ENCODE results near the gene CSMD2. TPM values are rescaled to one million over a fixed set of nuclear protein-coding genes. Genes with fewer than 3 reads are reported as not detected.

Gene CSMD2
- total and polyA plus RNA-seq, 4 donors = 0.25 to 2.4 (median 1.7) TPM

GRCh38 chr1:34005309-34005708, 159.7 kb downstream of the CSMD2 start:
- DNase-seq = no peak
- intact Hi-C loops (cut with DNase I) = no loop called here
- no peak overlapping the region for H3K27ac ChIP-seq (ENCODE audit: low read depth in 1 of 2, low read length in 2 of 2)

GRCh38 chr1:34002810-34003209, 162.2 kb downstream of the CSMD2 start:
- no peaks in the 10 kb centered on the region for H3K9me3 ChIP-seq (ENCODE audit: control insufficient read depth, low read length)
- H3K27ac ChIP-seq (ENCODE audit: low read depth in 1 of 2, low read length in 2 of 2) = no peak overlapping the region
- intact Hi-C loops (cut with DNase I) = no loop called here
- ATAC-seq (ENCODE audit: low FRiP score) (no peak), DNase-seq (no peak)
- no peaks in the 10 kb centered on the region for H3K36me3 ChIP-seq (ENCODE audit: control insufficient read depth in 1 of 2, insufficient read depth in 2 of 2, low read length in 1 of 2)
- WGBS, 2 donors = 88 to 94% methylated on average over 2 of the region's 2 CpGs
- H3K4me3 ChIP-seq (ENCODE audit: low read length in 2 of 2) = no peak overlapping the region
- H3K4me1 ChIP-seq (ENCODE audit: control insufficient read depth in 1 of 2, insufficient read depth in 2 of 2, low read length in 2 of 2) = no peaks in the 10 kb centered on the region
- no peaks in the 10 kb centered on the region for H3K27me3 ChIP-seq (ENCODE audit: control insufficient read depth in 1 of 2, insufficient read depth in 2 of 2, low read length in 1 of 2)

More at GRCh38 chr1:34005309-34005708, 159.7 kb downstream of the CSMD2 start:
- no peak overlapping the region for H3K4me3 ChIP-seq (ENCODE audit: low read length in 2 of 2)
- no peaks in the 10 kb centered on the region for H3K27me3 ChIP-seq (ENCODE audit: control insufficient read depth in 1 of 2, insufficient read depth in 2 of 2, low read length in 1 of 2)
- no peak for ATAC-seq (ENCODE audit: low FRiP score)
- no peaks in the 10 kb centered on the region for H3K9me3 ChIP-seq (ENCODE audit: control insufficient read depth, low read length)
- no peaks in the 10 kb centered on the region for H3K36me3 ChIP-seq (ENCODE audit: control insufficient read depth in 1 of 2, insufficient read depth in 2 of 2, low read length in 1 of 2)
- 94 to 95% methylated on average over 2 of the region's 2 CpGs for WGBS, 2 donors
- no peaks in the 10 kb centered on the region for H3K4me1 ChIP-seq (ENCODE audit: control insufficient read depth in 1 of 2, insufficient read depth in 2 of 2, low read length in 2 of 2)

- DNase-seq = no peak
- H3K27me3 ChIP-seq (ENCODE audit: control insufficient read depth in 1 of 2, insufficient read depth in 2 of 2, low read length in 1 of 2) = no peaks in the 10 kb centered on the region
- H3K4me1 ChIP-seq (ENCODE audit: control insufficient read depth in 1 of 2, insufficient read depth in 2 of 2, low read length in 2 of 2) = no peaks in the 10 kb centered on the region
- no peak overlapping the region for H3K27ac ChIP-seq (ENCODE audit: low read depth in 1 of 2, low read length in 2 of 2)
- no peak for ATAC-seq (ENCODE audit: low FRiP score)
- intact Hi-C loops (cut with DNase I) = no loop called here
- no peak overlapping the region for H3K4me3 ChIP-seq (ENCODE audit: low read length in 2 of 2)
- no peaks in the 10 kb centered on the region for H3K36me3 ChIP-seq (ENCODE audit: control insufficient read depth in 1 of 2, insufficient read depth in 2 of 2, low read length in 1 of 2)
- WGBS, 2 donors = 58 to 62% methylated on average over 13 of the region's 13 CpGs
- no peaks in the 10 kb centered on the region for H3K9me3 ChIP-seq (ENCODE audit: control insufficient read depth, low read length)
These were observed 167.6 kb downstream of the CSMD2 start for GRCh38 chr1:33997127-33998036.

GRCh38 chr1:33996281-33996680, 168.7 kb downstream of the CSMD2 start:
- Histone ChIP-seq H3K9me3 (ENCODE audit: control insufficient read depth, low read length) (no peaks in the 10 kb centered on the region), H3K4me3 (ENCODE audit: low read length in 2 of 2) (no peak overlapping the region), H3K27me3 (ENCODE audit: control insufficient read depth in 1 of 2, insufficient read depth in 2 of 2, low read length in 1 of 2) (no peaks in the 10 kb centered on the region), H3K4me1 (ENCODE audit: control insufficient read depth in 1 of 2, insufficient read depth in 2 of 2, low read length in 2 of 2) (no peaks in the 10 kb centered on the region), H3K36me3 (ENCODE audit: control insufficient read depth in 1 of 2, insufficient read depth in 2 of 2, low read length in 1 of 2) (no peaks in the 10 kb centered on the region), H3K27ac (ENCODE audit: low read depth in 1 of 2, low read length in 2 of 2) (no peak overlapping the region)
- no peak for ATAC-seq (ENCODE audit: low FRiP score)
- DNase-seq = no peak
- 87 to 92% methylated on average over 5 of the region's 5 CpGs for WGBS, 2 donors
- intact Hi-C loops (cut with DNase I) = no loop called here

GRCh38 chr1:33993301-33993700, 171.7 kb downstream of the CSMD2 start:
- intact Hi-C loops (cut with DNase I) = no loop called here
- no peak overlapping the region for H3K4me3 ChIP-seq (ENCODE audit: low read length in 2 of 2)
- no peak overlapping the region for H3K27ac ChIP-seq (ENCODE audit: low read depth in 1 of 2, low read length in 2 of 2)
- no peaks in the 10 kb centered on the region for H3K36me3 ChIP-seq (ENCODE audit: control insufficient read depth in 1 of 2, insufficient read depth in 2 of 2, low read length in 1 of 2)
- H3K27me3 ChIP-seq (ENCODE audit: control insufficient read depth in 1 of 2, insufficient read depth in 2 of 2, low read length in 1 of 2) = no peaks in the 10 kb centered on the region
- no peaks in the 10 kb centered on the region for H3K9me3 ChIP-seq (ENCODE audit: control insufficient read depth, low read length)
- no peak for ATAC-seq (ENCODE audit: low FRiP score)
- no peak for DNase-seq
- no peaks in the 10 kb centered on the region for H3K4me1 ChIP-seq (ENCODE audit: control insufficient read depth in 1 of 2, insufficient read depth in 2 of 2, low read length in 2 of 2)
- 87 to 97% methylated on average over 4 of the region's 4 CpGs for WGBS, 2 donors

- WGBS, 2 donors = 76 to 88% methylated on average over 3 of the region's 3 CpGs
- Histone ChIP-seq H3K27me3 (ENCODE audit: control insufficient read depth in 1 of 2, insufficient read depth in 2 of 2, low read length in 1 of 2) (no peaks in the 10 kb centered on the region), H3K9me3 (ENCODE audit: control insufficient read depth, low read length) (no peaks in the 10 kb centered on the region), H3K4me3 (ENCODE audit: low read length in 2 of 2) (no peak overlapping the region), H3K27ac (ENCODE audit: low read depth in 1 of 2, low read length in 2 of 2) (no peak overlapping the region), H3K4me1 (ENCODE audit: control insufficient read depth in 1 of 2, insufficient read depth in 2 of 2, low read length in 2 of 2) (peaks cover 0 to 3% of the 10 kb centered on the region in 2 donors), H3K36me3 (ENCODE audit: control insufficient read depth in 1 of 2, insufficient read depth in 2 of 2, low read length in 1 of 2) (no peaks in the 10 kb centered on the region)
- no peak for ATAC-seq (ENCODE audit: low FRiP score)
- DNase-seq = no peak
- intact Hi-C loops (cut with DNase I) = no loop called here
These were observed 174.7 kb downstream of the CSMD2 start for GRCh38 chr1:33990281-33990680.

GRCh38 chr1:33988161-33988560, 176.9 kb downstream of the CSMD2 start:
- Histone ChIP-seq H3K27me3 (ENCODE audit: control insufficient read depth in 1 of 2, insufficient read depth in 2 of 2, low read length in 1 of 2) (no peaks in the 10 kb centered on the region), H3K4me1 (ENCODE audit: control insufficient read depth in 1 of 2, insufficient read depth in 2 of 2, low read length in 2 of 2) (peaks cover 0 to 3% of the 10 kb centered on the region in 2 donors), H3K36me3 (ENCODE audit: control insufficient read depth in 1 of 2, insufficient read depth in 2 of 2, low read length in 1 of 2) (no peaks in the 10 kb centered on the region), H3K27ac (ENCODE audit: low read depth in 1 of 2, low read length in 2 of 2) (no peak overlapping the region), H3K9me3 (ENCODE audit: control insufficient read depth, low read length) (no peaks in the 10 kb centered on the region), H3K4me3 (ENCODE audit: low read length in 2 of 2) (no peak overlapping the region)
- DNase-seq = no peak
- intact Hi-C loops (cut with DNase I) = loop anchor here (5.0 to 10.0 kb wide), 4 partner anchors 91 to 226 kb away; no protein-coding TSS in a partner anchor
- no peak for ATAC-seq (ENCODE audit: low FRiP score)
- WGBS, 2 donors = 85 to 88% methylated on average over 3 of the region's 3 CpGs

- H3K9me3 ChIP-seq (ENCODE audit: control insufficient read depth, low read length) = no peaks in the 10 kb centered on the region
- 23 to 24% methylated on average over 5 of the region's 5 CpGs for WGBS, 2 donors
- intact Hi-C loops (cut with DNase I) = loop anchor here (5.0 to 10.0 kb wide), 4 partner anchors 89 to 224 kb away; no protein-coding TSS in a partner anchor
- H3K4me1 ChIP-seq (ENCODE audit: control insufficient read depth in 1 of 2, insufficient read depth in 2 of 2, low read length in 2 of 2) = peaks cover 0 to 3% of the 10 kb centered on the region in 2 donors
- peak overlapping the region in 1 of 2 donors; percentile 97 for H3K27ac ChIP-seq (ENCODE audit: low read depth in 1 of 2, low read length in 2 of 2)
- peak; percentile 93 for ATAC-seq (ENCODE audit: low FRiP score)
- H3K36me3 ChIP-seq (ENCODE audit: control insufficient read depth in 1 of 2, insufficient read depth in 2 of 2, low read length in 1 of 2) = no peaks in the 10 kb centered on the region
- H3K4me3 ChIP-seq (ENCODE audit: low read length in 2 of 2) = no peak overlapping the region
- H3K27me3 ChIP-seq (ENCODE audit: control insufficient read depth in 1 of 2, insufficient read depth in 2 of 2, low read length in 1 of 2) = no peaks in the 10 kb centered on the region
- DNase-seq = peak; percentile 89
These were observed 178.5 kb downstream of the CSMD2 start for GRCh38 chr1:33986390-33987095.
